NCI-H82 treated with DMSO at 0.1 percent for 48 hours (cell line): Measurements from ENCODE around the gene WWOX.

Source experiments
- DNase-seq: peaks from one replicate; lab custom pipeline; 2025; ENCODE audit not compliant: unreplicated experiment; lab: John Stamatoyannopoulos, UW

Gene WWOX

DNA sequence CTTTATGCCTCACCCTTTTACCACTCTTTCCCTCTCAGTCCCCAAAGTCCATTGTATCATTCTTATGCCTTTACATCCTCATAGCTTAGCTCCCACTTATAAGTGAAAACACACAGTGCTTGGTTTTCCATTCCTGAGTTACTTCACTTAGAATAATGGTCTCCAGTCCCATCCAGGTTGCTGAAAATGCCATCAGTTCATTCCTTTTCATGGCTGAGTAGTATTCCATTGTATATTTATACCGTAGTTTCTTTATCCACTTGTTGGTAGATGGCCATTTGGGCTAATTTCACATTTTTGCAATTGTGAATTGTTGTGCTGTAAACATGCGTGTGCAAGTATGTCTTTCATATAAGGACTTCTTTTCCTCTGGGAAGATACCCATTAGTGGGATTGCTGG lies 597.3 kb downstream of the WWOX start:
- DNase-seq = no peak

DNA sequence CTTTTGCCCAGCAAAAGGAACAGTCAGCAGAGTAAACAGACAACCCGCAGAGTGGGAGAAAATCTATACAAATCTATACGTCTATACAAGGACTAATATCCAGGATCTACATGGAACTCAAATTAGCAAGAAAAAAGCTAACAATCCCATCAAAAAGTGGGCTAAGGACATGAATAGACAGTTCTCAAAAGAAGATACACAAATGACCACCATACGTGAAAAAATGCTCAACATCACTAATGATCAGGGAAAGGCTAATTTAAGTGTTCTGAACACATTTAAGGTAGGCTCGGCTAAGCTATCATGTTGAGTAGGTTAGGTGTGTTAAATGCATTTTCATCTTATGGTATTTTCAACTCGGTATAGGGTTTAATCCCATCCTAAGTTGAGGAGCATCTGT lies 598.0 kb downstream of the WWOX start:
- peak; percentile 41 for DNase-seq

DNA sequence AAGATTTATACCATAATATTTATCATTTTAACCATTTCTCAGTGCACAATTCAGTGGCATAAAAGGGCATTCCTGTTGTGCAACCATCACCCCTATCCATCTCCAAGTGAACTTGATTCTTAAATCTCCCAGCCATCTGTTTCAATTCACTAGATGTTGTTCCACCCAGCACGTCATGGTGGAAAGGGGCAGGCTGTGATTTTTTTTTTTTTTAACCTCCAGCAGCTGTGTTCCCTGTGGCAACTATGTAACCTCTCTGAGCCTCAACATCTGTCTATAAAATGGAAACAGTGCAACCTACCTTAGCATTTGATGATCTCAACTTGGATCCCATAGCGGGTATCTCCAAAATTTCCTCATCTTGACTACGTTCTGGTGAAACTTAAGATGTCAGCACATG lies 604.5 kb downstream of the WWOX start:
- peak; percentile 25 for DNase-seq

DNA sequence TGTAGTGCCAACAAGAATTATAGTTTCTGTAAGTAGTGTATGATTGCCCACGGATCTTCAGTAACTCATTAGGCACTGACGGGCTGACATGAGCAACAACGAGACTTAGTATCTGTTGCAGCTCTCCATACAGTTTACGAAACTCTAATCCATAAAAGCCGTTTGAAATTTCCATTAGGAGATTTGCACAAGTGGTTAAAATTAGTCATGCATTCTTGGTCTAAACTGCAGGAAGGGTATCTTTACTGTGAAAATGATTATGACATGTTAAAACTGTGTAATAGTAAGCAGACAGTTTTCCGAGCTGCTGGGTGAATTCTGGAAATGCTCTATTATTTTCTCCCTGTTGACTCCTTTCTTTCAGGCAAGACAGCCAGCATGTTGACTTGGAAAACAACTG lies 605.0 kb downstream of the WWOX start:
- DNase-seq = no peak

DNA sequence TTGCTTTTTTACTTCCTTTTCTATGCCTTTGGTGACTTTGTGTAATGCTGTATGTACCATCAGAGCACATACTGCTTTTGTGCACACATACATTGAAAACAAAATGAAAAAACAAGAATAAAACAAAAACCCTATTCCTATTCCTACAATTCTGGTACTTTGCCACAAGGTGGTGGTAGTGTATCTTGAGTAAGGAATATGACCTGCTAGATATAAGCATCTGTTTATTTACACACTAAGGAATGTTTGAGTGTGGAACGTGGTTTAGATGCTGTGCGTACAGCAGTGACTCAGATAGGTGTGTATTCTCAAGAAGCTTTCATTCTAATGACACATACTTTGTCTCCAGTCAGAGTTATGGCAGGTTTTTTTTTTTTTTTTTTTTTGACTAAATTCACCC lies 606.2 kb downstream of the WWOX start:
- DNase-seq = peak; percentile 63

DNA sequence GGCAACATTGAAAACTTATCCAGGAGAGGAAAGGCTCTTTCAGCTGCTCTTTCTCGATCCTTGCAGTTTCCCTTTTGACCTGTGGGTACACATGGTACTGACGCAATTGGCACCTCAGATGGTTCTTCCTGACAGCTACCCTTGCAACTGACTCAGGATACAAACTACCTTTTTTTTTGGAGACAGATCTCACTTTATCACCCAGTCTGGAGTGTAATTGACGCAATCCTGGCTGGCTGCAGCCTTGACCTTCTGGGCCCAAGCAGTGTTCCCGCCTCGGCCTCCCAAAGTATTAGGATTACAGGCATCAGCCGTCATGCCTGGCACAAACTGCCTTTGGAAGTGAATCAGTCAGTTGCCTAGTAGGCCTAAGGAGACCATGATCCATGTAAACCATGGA lies 607.2 kb downstream of the WWOX start:
- no peak for DNase-seq

DNA sequence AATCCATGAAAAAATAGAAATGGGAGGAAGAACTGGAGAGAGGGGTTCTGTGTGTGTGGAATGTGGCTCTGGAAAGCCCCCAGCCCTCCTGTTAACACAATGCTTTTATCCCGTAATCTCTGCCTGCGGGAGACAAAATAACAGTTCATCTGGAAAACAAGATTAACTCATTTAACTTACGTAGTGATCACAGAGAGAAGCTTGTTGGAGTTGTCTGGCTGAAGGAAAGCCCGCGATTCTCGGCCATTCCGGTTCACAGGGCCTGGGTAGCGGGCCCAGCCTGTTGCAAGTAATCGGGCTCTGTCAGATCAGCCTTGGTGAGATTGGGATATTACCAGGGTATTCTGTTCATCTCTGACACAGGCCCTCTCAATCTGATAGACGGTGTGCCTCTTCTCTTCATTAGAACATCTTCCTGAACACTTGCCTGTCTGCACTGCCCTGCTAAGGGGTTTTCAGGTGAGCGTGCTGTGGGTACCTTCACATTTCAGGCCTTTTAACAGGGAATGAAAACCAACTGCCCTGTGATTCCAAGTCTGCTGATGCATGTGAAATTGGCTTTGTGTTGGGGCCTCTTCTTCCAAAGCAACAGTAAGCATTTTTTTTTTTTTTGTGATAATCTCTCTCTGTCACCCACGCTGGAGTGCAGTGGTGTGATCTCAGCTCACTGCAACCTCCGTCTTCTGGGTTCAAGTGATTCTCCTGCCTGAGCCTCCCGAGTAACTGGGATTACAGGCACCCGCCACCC lies 609.9 kb downstream of the WWOX start:
- peak; percentile 76 for DNase-seq

DNA sequence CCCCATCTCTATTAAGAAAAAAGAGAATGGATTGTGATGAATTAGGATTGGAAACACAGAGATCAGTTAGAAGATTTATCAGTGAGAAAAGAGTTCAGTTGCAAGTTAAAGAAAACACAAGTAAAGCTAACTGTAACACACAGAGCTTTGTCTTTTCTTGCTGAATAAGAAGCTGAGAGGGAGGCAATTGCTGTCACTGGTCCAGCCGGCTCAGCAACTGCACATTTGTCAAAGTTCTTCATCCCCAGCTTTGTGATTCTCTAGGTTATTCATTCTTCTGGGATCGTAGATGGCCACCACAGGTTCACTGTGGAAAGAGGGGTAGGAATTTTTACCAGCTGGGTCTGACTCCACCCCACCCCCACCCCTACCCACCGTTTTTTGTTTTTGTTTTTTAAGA lies 615.7 kb downstream of the WWOX start:
- DNase-seq = no peak

DNA sequence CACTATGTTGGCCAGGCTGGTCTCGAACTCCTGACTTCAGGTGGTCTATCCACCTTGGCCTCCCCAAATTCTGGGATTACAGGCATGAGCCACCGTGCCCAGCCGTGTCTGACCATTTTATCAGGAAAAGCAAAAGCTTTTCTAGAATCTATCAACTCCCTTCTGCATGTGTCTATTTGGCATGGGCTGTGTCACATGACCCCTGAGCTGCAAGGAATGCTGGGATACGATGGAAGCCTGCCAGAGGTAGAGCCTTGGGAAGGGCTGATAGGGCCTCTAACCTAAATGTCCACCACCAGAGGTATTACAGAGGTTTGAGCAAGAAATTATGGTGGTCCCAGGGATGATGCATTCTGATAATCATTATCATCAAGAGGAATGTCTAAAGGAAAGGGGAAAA lies 616.2 kb downstream of the WWOX start:
- no peak for DNase-seq

DNA sequence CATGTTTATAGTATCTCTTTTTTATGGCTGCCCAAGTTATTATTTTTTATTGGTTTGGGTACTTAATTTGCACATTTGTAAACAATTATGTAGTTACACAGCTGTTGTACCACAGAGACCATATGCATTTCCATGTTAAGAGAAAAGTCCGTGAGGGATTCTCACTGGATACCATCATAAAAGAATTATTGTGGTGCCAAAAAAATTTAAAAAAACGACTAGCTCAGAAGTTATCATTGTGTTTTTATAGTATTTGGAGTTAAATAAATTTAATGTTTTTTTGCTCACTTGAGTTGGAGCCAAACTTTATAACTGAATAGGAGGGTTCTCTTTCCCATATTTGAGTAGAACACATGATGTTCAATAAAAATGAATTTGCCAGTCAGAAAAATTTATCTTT lies 618.7 kb downstream of the WWOX start:
- no peak for DNase-seq

DNA sequence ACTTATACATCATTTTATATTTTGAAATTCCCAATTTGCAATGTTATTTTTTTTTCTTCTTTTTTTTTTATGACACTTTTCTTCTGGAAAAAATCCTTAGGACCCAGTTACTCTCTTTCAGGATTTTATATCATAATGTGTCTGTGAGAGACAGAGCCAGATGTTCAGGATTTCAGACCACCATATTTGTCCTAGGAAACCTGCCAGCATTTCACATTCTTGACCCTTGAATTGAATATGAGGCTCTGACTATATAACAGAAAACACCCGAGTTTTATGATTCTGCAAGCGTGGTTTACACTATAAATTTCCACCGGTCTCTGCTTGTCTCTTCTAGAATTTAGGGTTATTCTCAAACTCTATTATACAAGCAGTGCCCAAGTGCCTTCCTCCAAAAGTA lies 621.0 kb downstream of the WWOX start:
- DNase-seq = no peak

DNA sequence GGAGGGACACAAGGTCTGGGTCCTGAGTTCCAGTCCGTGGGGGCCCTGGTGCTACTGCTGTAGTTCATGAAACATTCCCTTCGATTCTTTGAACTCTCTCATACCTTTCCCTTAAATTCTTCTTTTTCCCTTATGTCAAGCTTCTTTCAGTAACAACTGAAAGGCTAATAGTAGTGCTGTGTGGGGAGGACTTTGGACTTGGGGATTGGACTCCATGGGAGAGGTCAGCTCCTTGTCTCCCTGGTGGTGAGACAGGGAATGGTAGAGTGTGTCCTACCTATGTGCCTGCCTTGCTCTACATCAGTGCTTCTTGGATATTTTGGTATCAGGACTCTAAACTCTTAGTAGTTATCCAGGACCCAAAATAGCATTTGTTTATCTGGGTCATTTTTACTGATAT lies 628.1 kb downstream of the WWOX start:
- DNase-seq = no peak

DNA sequence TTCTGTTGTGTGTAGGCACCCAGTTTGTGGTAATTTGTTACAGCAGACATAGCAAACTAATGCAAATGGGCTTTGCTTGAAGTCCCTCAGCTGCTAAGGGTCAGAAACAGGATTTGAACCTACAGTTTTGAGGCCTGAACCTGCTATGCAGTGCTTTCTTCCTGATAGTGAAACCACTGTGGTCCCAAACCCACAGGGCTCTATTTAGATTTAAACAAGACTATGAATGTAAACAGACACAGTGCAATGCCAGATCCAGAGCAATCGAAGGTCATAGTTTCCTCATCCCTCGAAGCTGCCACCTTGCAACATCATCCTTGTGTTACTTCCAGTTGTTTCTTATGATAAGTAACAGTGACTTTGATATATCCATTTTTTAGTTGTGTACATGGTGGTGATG lies 630.2 kb downstream of the WWOX start:
- DNase-seq = no peak

DNA sequence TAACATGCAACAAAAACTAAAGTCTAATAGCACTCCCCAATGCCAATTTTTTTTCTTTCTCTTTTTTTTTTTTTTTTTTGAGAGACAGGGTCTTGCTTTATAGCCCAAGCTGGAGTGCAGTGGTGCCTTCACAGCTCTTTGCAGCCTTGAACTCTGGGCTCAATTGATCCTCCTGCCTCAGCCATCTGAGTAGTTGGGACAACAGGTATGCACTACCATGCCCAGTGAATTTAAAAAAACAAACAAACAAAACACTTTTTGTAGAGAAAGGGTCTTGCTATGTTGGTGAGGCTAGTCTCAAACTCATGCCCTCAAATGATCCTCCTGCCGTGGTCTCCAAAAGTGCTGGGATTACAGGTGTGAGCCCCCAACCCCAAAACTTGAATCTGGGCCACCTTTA lies 632.3 kb downstream of the WWOX start:
- DNase-seq = no peak

DNA sequence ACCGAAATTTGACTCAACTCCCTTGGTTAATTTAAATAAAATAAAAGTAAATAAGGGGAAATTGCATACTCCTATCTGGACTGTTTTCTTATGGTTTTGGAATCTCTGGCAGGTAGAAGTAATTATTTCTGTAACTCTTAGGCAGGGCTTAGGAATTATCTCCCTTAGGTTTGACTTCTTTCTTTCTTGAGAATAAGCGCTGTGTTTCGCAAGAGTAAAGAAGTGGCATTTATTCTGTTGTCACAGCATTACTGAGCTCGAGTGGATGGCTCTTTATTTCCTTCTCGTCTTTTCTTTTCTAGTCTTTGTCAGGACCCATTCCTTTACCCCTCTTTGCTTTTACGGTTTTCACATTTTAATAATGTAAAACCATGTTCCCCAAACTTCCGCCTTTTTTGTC lies 633.2 kb downstream of the WWOX start:
- no peak for DNase-seq

DNA sequence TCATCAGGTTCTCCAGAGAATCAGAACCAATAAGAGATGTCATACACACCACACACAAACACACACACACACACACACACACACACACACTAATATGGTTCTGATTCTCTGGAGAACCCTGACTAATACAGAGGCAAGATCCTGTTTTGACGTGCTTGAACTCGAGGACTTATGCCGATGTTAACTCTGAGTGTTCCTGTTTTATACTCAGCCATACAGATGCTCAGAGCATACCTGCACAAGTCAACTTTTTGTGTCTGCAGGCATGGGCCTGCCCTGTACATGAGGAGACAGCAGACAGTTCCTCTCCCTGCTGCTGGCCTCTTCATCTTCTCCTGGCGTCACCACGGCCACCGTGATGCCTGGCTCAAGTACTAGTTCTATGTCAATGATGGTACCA lies 635.9 kb downstream of the WWOX start:
- no peak for DNase-seq

DNA sequence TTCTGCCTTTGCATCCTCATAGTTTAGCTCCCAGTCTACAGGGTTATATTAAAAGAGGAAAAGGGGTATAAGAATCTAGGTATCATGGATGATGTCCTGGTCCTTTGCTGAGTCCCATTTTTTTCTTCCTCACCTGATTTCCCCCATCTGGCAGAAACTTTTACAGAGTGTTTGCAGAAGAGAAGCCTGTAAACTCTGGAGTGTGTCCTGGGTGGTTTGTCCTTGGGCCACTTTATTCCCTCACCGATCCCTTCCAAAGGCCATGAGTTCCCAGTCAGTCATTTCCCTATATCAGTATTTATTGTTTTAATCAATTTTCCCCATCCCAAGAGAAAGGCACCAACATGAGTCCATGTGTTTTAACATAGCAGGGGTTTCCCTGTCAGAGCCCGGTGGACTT lies 638.2 kb downstream of the WWOX start:
- DNase-seq = no peak

DNA sequence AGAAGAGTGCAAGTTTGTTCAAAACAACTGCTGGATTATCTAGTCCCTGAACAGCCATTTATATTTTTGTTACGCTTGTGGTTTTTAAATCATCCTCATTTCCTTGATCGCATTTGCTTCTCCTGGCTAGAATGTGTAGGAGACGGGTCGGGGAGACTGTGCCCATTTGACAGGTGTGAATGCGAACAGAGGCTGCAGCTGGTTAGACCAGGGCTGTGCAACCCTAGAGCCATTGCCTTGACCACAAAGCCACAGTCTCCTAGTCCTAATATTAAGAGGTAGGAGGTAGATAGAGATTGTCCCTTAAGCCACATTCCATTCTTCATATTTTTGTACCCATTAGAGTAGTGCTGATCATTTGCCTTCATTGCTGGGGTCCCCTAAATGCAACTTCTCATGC lies 639.1 kb downstream of the WWOX start:
- no peak for DNase-seq

DNA sequence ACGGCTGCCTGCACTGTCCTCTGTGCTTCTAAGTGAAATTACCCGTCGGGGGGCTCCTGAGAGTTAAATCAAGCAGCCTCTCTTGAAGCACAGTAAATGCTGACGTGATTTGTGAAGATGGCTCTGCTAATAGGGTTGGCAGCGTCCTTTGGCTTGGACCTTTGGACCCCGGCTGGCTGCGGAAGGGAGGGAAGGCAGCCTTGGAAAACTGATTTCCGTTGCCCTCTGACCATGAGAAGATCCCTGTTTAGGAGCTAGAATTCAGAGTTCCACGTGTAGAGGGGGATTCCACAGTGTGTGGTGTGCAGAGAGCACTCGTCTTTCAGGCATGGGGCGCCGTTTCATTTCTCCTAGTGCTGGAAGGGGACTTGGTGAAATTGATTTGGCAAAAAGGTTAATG lies 640.8 kb downstream of the WWOX start:
- no peak for DNase-seq

DNA sequence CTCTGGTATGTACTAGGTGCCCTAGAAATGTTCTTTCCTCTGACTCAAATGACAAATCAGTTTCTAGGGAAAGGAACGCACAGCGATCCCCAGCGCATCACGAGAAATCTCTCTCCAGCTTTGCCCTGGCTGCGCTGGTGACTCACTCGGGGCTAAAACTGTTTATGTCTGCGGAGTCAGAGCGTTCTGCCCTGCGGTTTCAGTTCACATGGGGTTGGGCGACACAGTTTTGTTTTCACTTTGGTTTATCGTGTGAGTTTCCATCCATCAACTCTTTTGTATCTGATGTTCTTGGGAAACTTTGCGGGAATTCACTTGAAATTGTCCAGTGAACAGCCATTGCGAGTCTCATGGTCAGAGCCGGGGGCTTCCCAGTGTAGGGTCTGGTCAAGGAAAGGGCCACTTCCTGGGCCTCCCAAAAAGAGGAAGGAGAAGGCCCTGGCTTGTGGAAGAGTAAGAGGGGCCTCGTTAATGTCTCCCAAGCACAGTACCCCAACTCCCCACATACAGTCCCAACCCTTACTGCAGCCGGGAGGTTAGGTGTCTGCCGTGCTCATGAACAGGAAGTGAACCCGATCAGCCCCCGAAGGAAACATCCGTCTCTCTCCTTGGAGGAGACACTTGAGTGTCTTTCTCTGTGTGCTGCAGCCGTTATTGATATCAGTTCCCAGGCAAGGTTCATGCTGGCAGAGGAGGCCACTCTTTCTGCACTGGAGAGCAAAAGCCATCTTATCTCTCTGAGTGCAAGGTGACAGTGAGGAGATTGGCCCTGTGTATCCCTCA lies 643.2 kb downstream of the WWOX start:
- DNase-seq = no peak

DNA sequence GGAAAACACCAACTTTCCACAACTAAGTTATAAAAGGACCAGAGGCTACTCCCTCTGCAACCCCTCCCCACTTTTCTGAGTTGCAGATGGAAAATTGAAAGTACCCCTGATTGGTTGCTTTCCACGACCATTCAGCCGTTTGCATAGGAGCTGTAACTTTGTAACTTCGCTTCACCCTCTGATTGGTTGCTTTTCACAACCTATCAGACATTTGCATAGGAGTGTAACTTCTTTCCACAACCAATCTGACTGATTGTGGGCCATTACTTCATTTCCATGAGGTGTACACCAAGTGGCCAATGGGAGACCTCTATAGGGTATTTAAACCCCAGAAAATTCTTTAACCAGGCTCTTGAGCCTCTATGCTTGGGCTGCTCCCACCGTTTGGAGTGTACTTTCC lies 644.1 kb downstream of the WWOX start:
- no peak for DNase-seq

DNA sequence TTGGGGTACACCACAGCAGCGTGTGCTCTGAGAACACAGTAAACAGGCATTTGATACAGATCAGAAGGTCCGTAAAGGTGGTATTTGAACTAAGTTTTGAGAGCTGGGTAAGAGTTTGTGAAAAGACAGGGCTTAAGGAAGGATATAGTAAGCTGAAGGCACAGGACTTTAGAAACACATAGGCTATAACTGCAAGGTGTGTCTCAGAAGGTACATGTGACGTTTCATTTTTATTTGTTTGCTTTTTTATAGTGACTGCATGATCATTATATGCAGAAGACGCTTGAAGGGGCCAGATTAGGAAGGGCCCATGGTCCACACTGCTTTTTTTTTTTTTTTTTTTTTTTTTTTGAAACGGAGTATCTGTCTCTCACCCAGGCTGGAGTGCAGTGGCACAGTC lies 644.6 kb downstream of the WWOX start:
- no peak for DNase-seq

DNA sequence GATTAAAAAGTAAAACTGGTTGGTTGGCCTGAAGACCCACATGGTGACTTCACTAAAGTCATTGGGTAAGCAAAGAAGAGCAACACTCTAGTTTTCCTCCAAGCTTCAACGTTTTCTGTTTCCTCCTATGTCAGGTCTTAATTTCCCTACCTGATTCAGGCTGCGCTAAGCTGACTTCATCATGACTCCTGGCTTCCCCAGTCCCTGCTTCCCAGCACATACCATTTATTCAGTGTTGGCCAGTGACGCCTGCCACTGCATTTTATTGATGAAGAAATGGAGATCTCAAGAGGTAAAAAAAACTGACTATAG lies 645.3 kb downstream of the WWOX start:
- no peak for DNase-seq
